Parathyroid adenoma (tissue), 2 donors: ENCODE results near the gene UBTD2.

ENCODE experiments used
- H2AFZ ChIP-seq: fragments of 300-600 bp; sonication (generic); one replicate; pipeline ENCODE4 v1.7.0; 2017; ENCODE audit warnings: antibody characterized with exemption, mild to moderate bottlenecking
- H3K27ac ChIP-seq: fragments of 300-600 bp; sonication (generic); one replicate; pipeline ENCODE4 v1.7.0; 2017
- H3K27me3 ChIP-seq: fragments of 300-600 bp; sonication (generic); one replicate; pipeline ENCODE4 v1.7.0; 2017; ENCODE audit warnings: low read length; ENCODE audit not compliant: control insufficient read depth, insufficient read depth
- H3K36me3 ChIP-seq: fragments of 300-600 bp; sonication (generic); one replicate; pipeline ENCODE4 v1.7.0; 2017; ENCODE audit warnings: low read length; ENCODE audit not compliant: control insufficient read depth, insufficient read depth
- H3K4me1 ChIP-seq: fragments of 300-600 bp; sonication (generic); one replicate; pipeline ENCODE4 v1.7.0; 2017; ENCODE audit warnings: control low read depth
- H3K4me2 ChIP-seq: fragments of 300-600 bp; sonication (generic); one replicate; pipeline ENCODE4 v1.7.0; 2017; ENCODE audit warnings: low read length
- H3K4me3 ChIP-seq: fragments of 300-600 bp; sonication (generic); one replicate; pipeline ENCODE4 v1.7.0; 2017; ENCODE audit warnings: low read depth, low read length
- H3K79me2 ChIP-seq: fragments of 300-600 bp; sonication (generic); one replicate; pipeline ENCODE4 v1.7.0; 2017; ENCODE audit warnings: control low read depth
- H3K9ac ChIP-seq: fragments of 300-600 bp; sonication (generic); one replicate; pipeline ENCODE4 v1.7.0; 2017; ENCODE audit warnings: mild to moderate bottlenecking
- H3K9me3 ChIP-seq: fragments of 300-600 bp; sonication (generic); one replicate; pipeline ENCODE4 v1.7.0; 2017; ENCODE audit warnings: low read length; ENCODE audit not compliant: control insufficient read depth
- TF ChIP-seq, protein P1 (sequence below): fragments of 300-600 bp; sonication (generic); IDR thresholded peaks from one replicate; pipeline ENCODE4 v1.7.0; 2017; ENCODE audit warnings: antibody characterized with exemption, mild to moderate bottlenecking
- donor health status: primary hyperparathyroidism.

The UBTD2 gene

DNA sequence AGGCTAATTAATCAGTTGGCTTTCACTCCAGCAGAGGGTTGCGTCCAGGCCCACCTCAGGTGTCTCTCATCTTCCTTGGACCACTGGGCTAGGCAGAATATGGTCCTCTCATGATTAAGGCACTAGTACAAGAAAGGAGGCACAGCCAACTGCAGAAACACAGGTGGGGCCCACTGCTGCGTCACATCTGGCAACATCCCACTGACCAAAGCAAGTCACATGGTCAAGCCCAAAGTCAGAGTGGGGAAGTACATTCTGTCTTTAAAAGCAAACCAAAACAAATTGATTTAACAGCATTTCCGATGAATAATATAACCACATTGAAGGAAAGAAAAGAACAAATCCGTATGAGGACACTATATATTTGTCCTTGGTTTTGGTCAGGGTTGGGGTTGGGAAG is 28.0 kb upstream of the UBTD2 start:
- H3K4me3 ChIP-seq: no peak overlapping the region
- no peak overlapping the region for H3K9ac ChIP-seq
- no peak overlapping the region for H2AFZ ChIP-seq
- no peaks in the 10 kb centered on the region for H3K79me2 ChIP-seq
- H3K27me3 ChIP-seq: no peaks in the 10 kb centered on the region
- H3K27ac ChIP-seq: no peak overlapping the region
- no peaks in the 10 kb centered on the region for H3K36me3 ChIP-seq
- no peak overlapping the region for H3K4me2 ChIP-seq
- H3K9me3 ChIP-seq: no peaks in the 10 kb centered on the region
- TF ChIP-seq, protein P1, sequence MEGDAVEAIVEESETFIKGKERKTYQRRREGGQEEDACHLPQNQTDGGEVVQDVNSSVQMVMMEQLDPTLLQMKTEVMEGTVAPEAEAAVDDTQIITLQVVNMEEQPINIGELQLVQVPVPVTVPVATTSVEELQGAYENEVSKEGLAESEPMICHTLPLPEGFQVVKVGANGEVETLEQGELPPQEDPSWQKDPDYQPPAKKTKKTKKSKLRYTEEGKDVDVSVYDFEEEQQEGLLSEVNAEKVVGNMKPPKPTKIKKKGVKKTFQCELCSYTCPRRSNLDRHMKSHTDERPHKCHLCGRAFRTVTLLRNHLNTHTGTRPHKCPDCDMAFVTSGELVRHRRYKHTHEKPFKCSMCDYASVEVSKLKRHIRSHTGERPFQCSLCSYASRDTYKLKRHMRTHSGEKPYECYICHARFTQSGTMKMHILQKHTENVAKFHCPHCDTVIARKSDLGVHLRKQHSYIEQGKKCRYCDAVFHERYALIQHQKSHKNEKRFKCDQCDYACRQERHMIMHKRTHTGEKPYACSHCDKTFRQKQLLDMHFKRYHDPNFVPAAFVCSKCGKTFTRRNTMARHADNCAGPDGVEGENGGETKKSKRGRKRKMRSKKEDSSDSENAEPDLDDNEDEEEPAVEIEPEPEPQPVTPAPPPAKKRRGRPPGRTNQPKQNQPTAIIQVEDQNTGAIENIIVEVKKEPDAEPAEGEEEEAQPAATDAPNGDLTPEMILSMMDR: no peak
- no peaks in the 10 kb centered on the region for H3K4me1 ChIP-seq

DNA sequence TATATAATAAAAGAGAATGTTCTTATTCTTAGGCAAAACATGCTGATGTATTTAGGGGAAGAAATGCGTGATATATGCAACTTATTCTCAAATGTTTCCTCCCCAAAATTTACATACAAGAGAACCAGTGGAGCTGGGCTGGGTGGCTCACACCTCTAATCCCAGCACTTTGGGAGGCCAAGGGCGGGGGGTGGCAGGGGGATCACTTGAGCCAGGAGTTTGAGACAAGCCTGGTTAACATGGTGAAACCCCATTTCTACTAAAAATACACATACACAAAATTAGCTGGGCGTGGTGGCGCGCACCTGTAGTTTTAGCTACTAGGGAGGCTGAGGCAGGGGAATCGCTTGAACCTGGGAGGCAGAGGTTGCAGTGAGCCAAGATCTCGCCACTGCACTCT is 27.5 kb upstream of the UBTD2 start:
- Histone ChIP-seq H2AFZ (no peak overlapping the region), H3K27ac (no peak overlapping the region), H3K27me3 (no peaks in the 10 kb centered on the region), H3K4me2 (no peak overlapping the region), H3K9me3 (no peaks in the 10 kb centered on the region), H3K9ac (no peak overlapping the region), H3K36me3 (no peaks in the 10 kb centered on the region), H3K4me3 (no peak overlapping the region), H3K79me2 (no peaks in the 10 kb centered on the region), H3K4me1 (no peaks in the 10 kb centered on the region)
- TF ChIP-seq, protein P1: no peak

DNA sequence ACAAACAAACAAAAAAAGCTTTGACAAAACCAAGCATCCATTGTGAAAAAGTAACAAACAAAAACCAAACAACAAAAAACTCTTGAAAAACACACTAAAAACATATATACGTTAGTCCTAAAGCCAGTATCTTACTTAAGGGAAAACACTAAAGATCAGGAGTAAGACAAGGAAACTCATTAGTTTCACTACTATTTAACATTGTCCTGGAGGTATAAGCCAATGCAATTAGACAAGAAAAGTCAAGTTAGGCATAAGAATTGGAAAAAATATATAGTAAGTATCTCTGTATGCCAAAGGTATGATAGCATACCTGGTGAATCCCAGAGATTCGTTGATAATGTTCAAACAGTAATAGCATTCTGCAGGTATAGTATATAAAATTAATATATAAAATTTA is 21.8 kb upstream of the UBTD2 start:
- no peaks in the 10 kb centered on the region for H3K79me2 ChIP-seq
- H3K9ac ChIP-seq: no peak overlapping the region
- H3K9me3 ChIP-seq: no peaks in the 10 kb centered on the region
- H2AFZ ChIP-seq: no peak overlapping the region
- H3K4me1 ChIP-seq: no peaks in the 10 kb centered on the region
- no peaks in the 10 kb centered on the region for H3K27me3 ChIP-seq
- H3K4me3 ChIP-seq: no peak overlapping the region
- H3K4me2 ChIP-seq: no peak overlapping the region
- TF ChIP-seq, protein P1: no peak
- H3K27ac ChIP-seq: no peak overlapping the region
- H3K36me3 ChIP-seq: no peaks in the 10 kb centered on the region

DNA sequence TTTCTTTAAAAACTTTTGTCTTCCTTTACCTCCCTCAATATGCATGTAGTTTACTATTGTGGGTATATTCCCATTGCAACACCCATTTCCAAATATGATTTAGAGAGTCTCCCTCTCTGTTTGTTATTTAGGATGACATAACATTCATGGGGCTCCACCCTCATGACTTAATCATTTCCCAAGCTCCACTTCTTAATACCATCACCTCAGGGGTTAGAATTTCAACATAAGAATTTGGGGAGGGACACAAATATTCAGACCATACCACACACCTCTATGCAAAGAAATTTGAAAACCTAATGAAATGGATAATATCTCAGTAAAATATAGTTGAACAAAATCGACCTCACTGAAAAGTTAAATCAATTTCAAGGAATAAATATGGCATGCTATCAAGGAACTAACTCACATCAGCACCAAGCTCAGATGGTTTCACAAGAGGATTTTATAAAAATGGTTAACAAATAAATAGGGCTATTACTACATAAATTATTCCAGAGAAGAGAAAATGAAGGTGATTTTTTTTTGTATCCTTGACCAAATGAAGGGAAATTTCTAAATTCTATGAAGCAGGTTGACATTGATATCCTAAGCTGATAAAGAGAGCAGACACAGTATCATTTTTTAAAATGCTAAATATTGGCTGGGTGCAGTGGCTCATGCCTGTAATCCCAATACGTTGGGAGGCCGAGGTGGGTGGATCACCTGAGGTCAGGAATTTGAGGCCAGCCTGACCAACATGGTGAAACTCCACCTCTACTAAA is 20.2 kb upstream of the UBTD2 start:
- TF ChIP-seq, protein P1: no peak
- Histone ChIP-seq H3K4me3 (no peak overlapping the region), H3K9ac (no peak overlapping the region), H3K9me3 (no peaks in the 10 kb centered on the region), H2AFZ (no peak overlapping the region), H3K79me2 (no peaks in the 10 kb centered on the region), H3K27me3 (no peaks in the 10 kb centered on the region), H3K4me1 (no peaks in the 10 kb centered on the region), H3K4me2 (no peak overlapping the region), H3K36me3 (no peaks in the 10 kb centered on the region), H3K27ac (no peak overlapping the region)

DNA sequence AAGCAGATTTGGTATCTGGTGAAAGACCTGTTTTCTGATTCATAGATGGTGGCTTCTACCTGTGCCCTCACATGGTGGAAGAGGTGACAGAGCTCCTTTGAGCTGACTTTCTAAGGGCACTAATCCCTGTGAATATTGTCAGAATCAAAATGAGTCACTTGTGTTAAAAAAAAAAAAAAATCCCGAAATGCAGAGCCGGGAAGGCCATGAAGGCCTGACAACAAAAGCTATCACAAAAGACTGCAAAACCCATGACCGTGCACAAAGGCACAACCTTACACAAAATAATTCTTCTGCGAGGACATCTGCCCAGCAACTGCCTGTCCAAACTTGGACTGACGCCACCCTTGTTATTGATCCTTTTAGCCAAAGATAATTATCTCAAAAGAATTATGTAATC is 19.6 kb upstream of the UBTD2 start:
- Histone ChIP-seq H3K4me2 (no peak overlapping the region), H3K4me3 (no peak overlapping the region), H3K79me2 (no peaks in the 10 kb centered on the region), H3K4me1 (no peaks in the 10 kb centered on the region), H3K27me3 (no peaks in the 10 kb centered on the region), H3K36me3 (no peaks in the 10 kb centered on the region), H2AFZ (no peak overlapping the region), H3K9me3 (no peaks in the 10 kb centered on the region), H3K9ac (no peak overlapping the region), H3K27ac (no peak overlapping the region)
- TF ChIP-seq, protein P1: no peak
